Duodenal mucosa (tissue), 2 donors: ENCODE data around the gene IGSF21.
"Not testable (repeated sequence)": the region's sequence is repeated elsewhere in the genome, so short reads cannot be mapped to it uniquely, and the experiment has no call there.

ENCODE experiments used
- H3K27ac ChIP-seq: one replicate; pipeline ENCODE4 v1.7.0; 2013; ENCODE audit warnings: low read depth, low read length
- H3K27me3 ChIP-seq, 2 donors: one replicate each; pipeline ENCODE4 v1.7.0; 2013; ENCODE audit warnings: low read length in 2 of 2, control low read depth in 1 of 2; ENCODE audit not compliant: insufficient read depth in 2 of 2, control insufficient read depth in 1 of 2
- H3K36me3 ChIP-seq, 2 donors: one replicate each; pipeline ENCODE4 v1.7.0; 2013; ENCODE audit warnings: low read length in 2 of 2, control low read depth in 1 of 2; ENCODE audit not compliant: insufficient read depth in 2 of 2, control insufficient read depth in 1 of 2
- H3K4me1 ChIP-seq, 2 donors: one replicate each; pipeline ENCODE4 v1.7.0; 2013; ENCODE audit warnings: low read length in 2 of 2, control low read depth in 1 of 2; ENCODE audit not compliant: insufficient read depth in 2 of 2, control insufficient read depth in 1 of 2
- H3K4me3 ChIP-seq, 2 donors: one replicate each; pipeline ENCODE4 v1.7.0; 2013; ENCODE audit warnings: low read length in 2 of 2, low read depth in 1 of 2
- H3K9ac ChIP-seq, 2 donors: one replicate each; pipeline ENCODE4 v1.7.0; 2013; ENCODE audit warnings: low read length in 2 of 2, low read depth in 1 of 2
- H3K9me3 ChIP-seq, 2 donors: one replicate each; pipeline ENCODE4 v1.7.0; 2013; ENCODE audit warnings: low read length in 2 of 2, control low read depth in 1 of 2; ENCODE audit not compliant: control insufficient read depth in 1 of 2

IGSF21 gene

DNA sequence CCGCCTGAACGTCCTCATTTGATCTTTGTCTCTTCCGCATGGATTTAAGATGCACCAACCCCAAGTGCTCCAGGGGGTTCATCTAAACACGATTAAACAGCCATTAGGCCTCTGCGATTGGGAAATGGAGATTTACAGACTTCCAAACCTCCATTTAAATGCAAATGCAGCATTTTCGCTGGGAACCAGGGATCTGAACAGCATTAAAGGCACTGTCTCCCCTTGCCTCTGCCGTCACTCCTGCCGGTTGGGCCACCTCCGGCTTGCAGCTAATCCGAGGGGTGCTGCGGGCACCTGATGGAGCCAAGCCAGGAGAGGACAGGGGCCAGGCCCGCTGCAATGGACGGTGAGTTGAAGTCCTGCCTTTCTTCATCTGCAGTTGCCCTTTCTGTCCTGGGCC, 302.8 kb downstream of the IGSF21 start:
- no peaks in the 10 kb centered on the region for H3K36me3 ChIP-seq
- H3K27ac ChIP-seq, result no peak overlapping the region
- H3K9ac ChIP-seq, result no peak overlapping the region
- no peaks in the 10 kb centered on the region for H3K27me3 ChIP-seq
- H3K9me3 ChIP-seq, result peaks cover 0 to 5% of the 10 kb centered on the region in 2 donors
- H3K4me3 ChIP-seq, result no peak overlapping the region
- H3K4me1 ChIP-seq, result no peaks in the 10 kb centered on the region

GRCh38 chr1:18411321-18411720, 303.7 kb downstream of the IGSF21 start:
- no peak overlapping the region for H3K27ac ChIP-seq
- no peaks in the 10 kb centered on the region for H3K36me3 ChIP-seq
- no peak overlapping the region for H3K9ac ChIP-seq
- H3K4me1 ChIP-seq, result no peaks in the 10 kb centered on the region
- H3K4me3 ChIP-seq, result no peak overlapping the region
- H3K9me3 ChIP-seq, result peaks cover 0 to 5% of the 10 kb centered on the region in 2 donors
- H3K27me3 ChIP-seq, result no peaks in the 10 kb centered on the region

- H3K36me3 ChIP-seq, result no peaks in the 10 kb centered on the region
- no peak overlapping the region for H3K9ac ChIP-seq
- H3K4me3 ChIP-seq, result no peak overlapping the region
- peaks cover 0 to 5% of the 10 kb centered on the region in 2 donors for H3K9me3 ChIP-seq
- H3K27me3 ChIP-seq, result no peaks in the 10 kb centered on the region
- no peak overlapping the region for H3K27ac ChIP-seq
- H3K4me1 ChIP-seq, result no peaks in the 10 kb centered on the region
These were observed 304.4 kb downstream of the IGSF21 start for GRCh38 chr1:18411820-18412641.

DNA sequence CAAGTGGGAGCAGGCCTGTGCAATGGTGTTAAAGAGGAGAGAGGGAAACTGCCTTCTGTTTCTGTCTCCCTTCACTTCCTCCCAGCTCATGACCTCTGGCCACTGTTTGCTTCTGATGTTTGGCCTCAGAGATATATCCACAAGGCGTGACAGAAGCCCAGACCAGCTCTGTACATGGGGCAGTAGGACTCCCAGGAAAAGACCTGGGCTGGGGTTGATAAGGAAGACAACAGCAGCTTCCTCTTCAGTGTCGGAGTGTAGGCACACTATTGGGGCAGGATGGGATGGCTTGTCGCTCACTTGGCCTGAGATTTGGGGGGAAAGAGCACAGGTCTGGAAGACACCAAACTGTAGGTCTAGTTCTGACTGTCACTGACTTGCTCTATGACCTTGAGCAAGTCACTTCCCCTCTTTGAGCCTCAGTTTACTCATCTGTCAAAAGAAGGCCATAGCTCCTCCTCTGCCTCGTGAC, 305.3 kb downstream of the IGSF21 start:
- Histone ChIP-seq H3K9ac (no peak overlapping the region), H3K27me3 (no peaks in the 10 kb centered on the region), H3K4me1 (no peaks in the 10 kb centered on the region), H3K4me3 (no peak overlapping the region), H3K36me3 (no peaks in the 10 kb centered on the region), H3K27ac (no peak overlapping the region), H3K9me3 (peaks cover 0 to 5% of the 10 kb centered on the region in 2 donors)

GRCh38 chr1:18413541-18414305, 306.1 kb downstream of the IGSF21 start:
- no peak overlapping the region for H3K27ac ChIP-seq
- H3K9me3 ChIP-seq, result peaks cover 0 to 5% of the 10 kb centered on the region in 2 donors
- H3K9ac ChIP-seq, result no peak overlapping the region
- no peaks in the 10 kb centered on the region for H3K4me1 ChIP-seq
- no peaks in the 10 kb centered on the region for H3K36me3 ChIP-seq
- H3K4me3 ChIP-seq, result no peak overlapping the region
- no peaks in the 10 kb centered on the region for H3K27me3 ChIP-seq

DNA sequence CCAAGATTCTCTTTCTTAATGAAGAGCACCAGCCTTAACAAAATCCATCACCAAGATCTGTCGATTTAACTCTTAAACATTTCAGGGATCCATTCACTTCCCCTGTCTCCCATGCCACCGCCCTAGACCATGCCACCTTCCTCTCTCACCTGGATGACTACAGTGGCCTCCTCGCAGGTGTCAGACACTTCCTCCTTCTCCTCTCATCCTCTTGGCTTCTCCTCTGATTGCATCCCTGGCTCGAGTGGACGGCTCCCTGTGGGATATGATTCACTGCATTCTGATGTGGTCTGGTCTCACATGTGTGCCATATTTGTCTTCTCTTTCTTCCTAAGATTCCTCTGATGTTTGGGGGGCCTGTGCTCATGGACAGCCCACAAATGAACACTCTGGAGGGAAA, 306.7 kb downstream of the IGSF21 start:
- no peak overlapping the region for H3K9ac ChIP-seq
- H3K27ac ChIP-seq, result no peak overlapping the region
- no peaks in the 10 kb centered on the region for H3K36me3 ChIP-seq
- no peak overlapping the region for H3K4me3 ChIP-seq
- H3K9me3 ChIP-seq, result peaks cover 0 to 5% of the 10 kb centered on the region in 2 donors
- H3K4me1 ChIP-seq, result no peaks in the 10 kb centered on the region
- H3K27me3 ChIP-seq, result no peaks in the 10 kb centered on the region

- H3K9ac ChIP-seq, result no peak overlapping the region
- no peaks in the 10 kb centered on the region for H3K4me1 ChIP-seq
- H3K27ac ChIP-seq, result no peak overlapping the region
- peaks cover 0 to 5% of the 10 kb centered on the region in 2 donors for H3K9me3 ChIP-seq
- no peaks in the 10 kb centered on the region for H3K36me3 ChIP-seq
- no peak overlapping the region for H3K4me3 ChIP-seq
- H3K27me3 ChIP-seq, result no peaks in the 10 kb centered on the region
These were observed 307.4 kb downstream of the IGSF21 start for GRCh38 chr1:18414872-18415447.

DNA sequence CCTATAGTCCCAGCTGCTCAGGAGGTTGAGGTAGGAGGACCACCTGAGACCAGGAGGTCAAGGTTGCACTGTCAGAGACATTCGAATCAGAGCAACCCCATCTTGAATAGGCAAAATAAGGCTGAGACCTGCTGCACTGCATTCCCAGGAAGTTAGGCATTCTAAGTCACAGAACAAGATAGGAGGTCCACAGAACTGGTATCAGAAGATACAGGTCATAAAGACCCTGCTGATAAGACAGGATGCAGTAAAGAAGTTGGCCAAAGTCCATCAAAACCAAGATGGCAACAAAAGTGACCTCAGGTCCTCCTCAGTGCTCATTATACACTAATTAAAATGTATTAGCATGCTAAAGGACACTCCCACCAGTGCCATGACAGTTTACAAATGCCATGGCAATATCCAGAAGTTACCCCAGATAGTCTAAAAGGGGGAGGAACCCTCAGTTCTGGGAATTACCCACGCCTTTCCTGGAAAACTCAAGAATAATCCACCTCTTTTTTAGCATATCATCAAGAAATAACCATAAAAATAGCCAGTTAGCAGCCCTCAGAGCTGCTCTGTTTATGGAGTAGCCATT, 307.9 kb downstream of the IGSF21 start:
- H3K9me3 ChIP-seq, result peaks cover 0 to 5% of the 10 kb centered on the region in 2 donors
- no peaks in the 10 kb centered on the region for H3K36me3 ChIP-seq
- H3K9ac ChIP-seq, result no peak overlapping the region
- H3K4me1 ChIP-seq, result no peaks in the 10 kb centered on the region
- no peak overlapping the region for H3K27ac ChIP-seq
- H3K27me3 ChIP-seq, result no peaks in the 10 kb centered on the region
- H3K4me3 ChIP-seq, result no peak overlapping the region

DNA sequence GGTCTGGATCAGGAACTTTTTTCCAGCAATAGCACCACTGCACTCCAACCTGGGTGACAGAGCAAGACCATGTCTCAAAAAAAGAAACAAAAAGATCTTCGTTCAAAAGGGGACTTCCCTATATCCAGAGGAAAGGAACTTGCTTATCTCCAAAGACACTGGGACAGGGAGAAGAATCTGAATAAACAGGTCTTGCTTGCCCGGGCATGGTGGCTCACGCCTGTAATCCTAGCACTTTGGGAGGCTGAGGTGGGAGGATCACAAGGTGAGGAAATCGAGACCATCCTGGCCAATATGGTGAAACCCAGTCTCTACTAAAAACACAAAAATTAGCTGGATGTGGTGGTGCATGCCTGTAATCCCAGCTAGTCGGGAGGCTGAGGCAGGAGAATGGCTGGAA, 308.5 kb downstream of the IGSF21 start:
- not testable (repeated sequence) for H3K27me3 ChIP-seq, H3K4me3 ChIP-seq, H3K9ac ChIP-seq, H3K4me1 ChIP-seq, H3K9me3 ChIP-seq, H3K27ac ChIP-seq, H3K36me3 ChIP-seq
